ENCODE measurements around the gene ADAMTSL2.

Gene ADAMTSL2

GRCh38 chr9:133536080-133536479, 1.6 kb downstream of the ADAMTSL2 start:
- no peak for DNase-seq

- no peak for DNase-seq
These were observed 2.0 kb downstream of the ADAMTSL2 start for GRCh38 chr9:133536536-133536935.

GRCh38 chr9:133537257-133537656, 2.8 kb downstream of the ADAMTSL2 start:
- DNase-seq: no peak

GRCh38 chr9:133538176-133538575, 3.7 kb downstream of the ADAMTSL2 start:
- DNase-seq: no peak

- DNase-seq: no peak
These were observed 4.6 kb downstream of the ADAMTSL2 start for GRCh38 chr9:133538851-133539833.

GRCh38 chr9:133539991-133540697, 5.6 kb downstream of the ADAMTSL2 start:
- no peak for DNase-seq

- DNase-seq: no peak
These were observed 6.2 kb downstream of the ADAMTSL2 start for GRCh38 chr9:133540698-133541025.

GRCh38 chr9:133542002-133542401, 7.5 kb downstream of the ADAMTSL2 start:
- no peak for DNase-seq

- DNase-seq: no peak
These were observed 9.4 kb downstream of the ADAMTSL2 start for GRCh38 chr9:133543772-133544467.

GRCh38 chr9:133545494-133546286, 11.2 kb downstream of the ADAMTSL2 start:
- no peak for DNase-seq

- no peak for DNase-seq
These were observed 11.8 kb downstream of the ADAMTSL2 start for GRCh38 chr9:133546287-133546680.

GRCh38 chr9:133547116-133547515, 12.6 kb downstream of the ADAMTSL2 start:
- no peak for DNase-seq

- DNase-seq: no peak
These were observed 16.9 kb downstream of the ADAMTSL2 start for GRCh38 chr9:133551446-133551845.

- DNase-seq: no peak
These were observed 17.7 kb downstream of the ADAMTSL2 start for GRCh38 chr9:133552236-133552635.

- no peak for DNase-seq
These were observed 18.6 kb downstream of the ADAMTSL2 start for GRCh38 chr9:133553123-133553522.

- no peak for DNase-seq
These were observed 19.6 kb downstream of the ADAMTSL2 start for GRCh38 chr9:133553973-133554713.

GRCh38 chr9:133554729-133555128, 20.2 kb downstream of the ADAMTSL2 start:
- no peak for DNase-seq

- DNase-seq: no peak
These were observed 21.9 kb downstream of the ADAMTSL2 start for GRCh38 chr9:133556354-133556753.

- no peak for DNase-seq
These were observed 23.1 kb downstream of the ADAMTSL2 start for GRCh38 chr9:133557581-133557980.

- no peak for DNase-seq
These were observed 24.0 kb downstream of the ADAMTSL2 start for GRCh38 chr9:133558191-133559126.

- no peak for DNase-seq
These were observed 25.8 kb downstream of the ADAMTSL2 start for GRCh38 chr9:133560311-133560710.

All from NCI-H748 treated with DMSO at 0.1 percent for 48 hours (cell line).